OCI-LY3 (cell line): Measurements from ENCODE around the gene TRIM50.
"Not testable (repeated sequence)": the region's sequence is repeated elsewhere in the genome, so short reads cannot be mapped to it uniquely, and the experiment has no call there.

Experiments
- H2AFZ ChIP-seq: fragments of 200-600, 300-600 bp; shearing (Covaris generic); 2 replicates; pipeline ENCODE4 v1.6.0; 2014; ENCODE audit warnings: antibody characterized with exemption, low read depth, low read length
- H3K27ac ChIP-seq: fragments of 200-600, 300-600 bp; sonication (generic); 2 replicates; pipeline ENCODE4 v1.5.1; 2014; ENCODE audit warnings: mild to moderate bottlenecking, low read length, moderate library complexity, mixed read lengths
- H3K27me3 ChIP-seq: fragments of 200-600, 300-600 bp; sonication (generic); 2 replicates; pipeline ENCODE4 v1.6.1; 2014; ENCODE audit warnings: low read depth, low read length, mixed read lengths
- H3K36me3 ChIP-seq: fragments of 200-600, 300-600 bp; sonication (generic); replicated peaks from 2 replicates; pipeline ENCODE3; 2014; ENCODE audit warnings: low read depth, low read length, mixed read lengths
- H3K4me1 ChIP-seq: fragments of 300-600, 200-600 bp; sonication (generic); 2 replicates; pipeline ENCODE4 v1.6.1; 2014; ENCODE audit warnings: low read length, mixed read lengths
- H3K4me2 ChIP-seq: fragments of 200-600, 300-600 bp; sonication (generic); 2 replicates; pipeline ENCODE4 v1.6.1; 2014; ENCODE audit warnings: low read length, mixed read lengths
- H3K4me3 ChIP-seq: fragments of 300-600, 200-600 bp; sonication (generic); 2 replicates; pipeline ENCODE4 v1.5.1; 2014; ENCODE audit warnings: antibody characterized with exemption, mild to moderate bottlenecking, low read length, moderate library complexity
- H3K79me2 ChIP-seq: fragments of 300-600, 200-600 bp; shearing (Covaris generic); 2 replicates; pipeline ENCODE4 v1.6.1; 2014; ENCODE audit warnings: mild to moderate bottlenecking, low read length, mixed read lengths
- H3K9ac ChIP-seq: fragments of 300-600, 200-600 bp; shearing (Covaris generic); 2 replicates; pipeline ENCODE4 v1.6.0; 2014; ENCODE audit warnings: mild to moderate bottlenecking, low read length, moderate library complexity
- H3K9me3 ChIP-seq: fragments of 200-600, 300-600 bp; shearing (Covaris generic); 2 replicates; pipeline ENCODE4 v1.6.1; 2014; ENCODE audit warnings: low read length, mixed read lengths; ENCODE audit not compliant: insufficient read depth
- H4K20me1 ChIP-seq: fragments of 200-600, 300-600 bp; sonication (generic); 2 replicates; pipeline ENCODE4 v1.6.1; 2016; ENCODE audit warnings: low read length, mixed read lengths; ENCODE audit not compliant: insufficient read depth
- CTCF ChIP-seq: fragments of 200-600, 300-600 bp; sonication (generic); IDR thresholded peaks from 2 replicates; pipeline ENCODE4 v1.5.1; 2014; ENCODE audit warnings: antibody characterized with exemption, low read length, low read depth
- EZH2phosphoT487 ChIP-seq: fragments of 200-600 bp; shearing (Covaris generic); IDR thresholded peaks from 2 replicates; pipeline ENCODE4 v1.6.1; 2018; ENCODE audit warnings: antibody characterized with exemption, mixed run types, low read depth

Gene TRIM50

GRCh38 chr7:73308665-73309214 is 19.1 kb downstream of the TRIM50 start, which contains the start of gene NSUN5:
Gene NSUN5, minus strand, starts transcription at chr7:73308826. Its CDS starts 36 bp downstream, at chr7:73308790.
- H3K79me2 ChIP-seq = peaks cover 28% of the 10 kb centered on the region
- H3K36me3 ChIP-seq = peaks cover 2% of the 10 kb centered on the region
- H4K20me1 ChIP-seq = no peaks in the 10 kb centered on the region
- peak within 1 kb of the TSS; percentile 88 for H3K4me2 ChIP-seq
- peaks cover 13% of the 10 kb centered on the region; the same call in 1 of the 2 replicates for H3K4me1 ChIP-seq
- peak within 1 kb of the TSS; percentile 96 for H3K4me3 ChIP-seq
- no peaks in the 10 kb centered on the region for H3K9me3 ChIP-seq
- TF ChIP-seq EZH2phosphoT487 = no peak
- TF ChIP-seq CTCF = no peak
- peak within 1 kb of the TSS; percentile 47; the same call in 1 of the 2 replicates for H2AFZ ChIP-seq
- H3K27me3 ChIP-seq = no peaks in the 10 kb centered on the region
- H3K27ac ChIP-seq = peak within 1 kb of the TSS; percentile 21; the same call in 1 of the 2 replicates
- peak within 1 kb of the TSS; percentile 79 for H3K9ac ChIP-seq

- Histone ChIP-seq H3K36me3 (peaks cover 2% of the 10 kb centered on the region), H3K4me2 (peak overlapping the region; percentile 88), H3K27ac (peak overlapping the region; percentile 21; the same call in 1 of the 2 replicates), H3K79me2 (peaks cover 28% of the 10 kb centered on the region), H3K4me3 (peak overlapping the region; percentile 96), H3K4me1 (peaks cover 13% of the 10 kb centered on the region; the same call in 1 of the 2 replicates), H2AFZ (peak overlapping the region; percentile 47; the same call in 1 of the 2 replicates), H3K27me3 (no peaks in the 10 kb centered on the region), H3K9ac (peak overlapping the region; percentile 79), H3K9me3 (no peaks in the 10 kb centered on the region), H4K20me1 (no peaks in the 10 kb centered on the region)
- TF ChIP-seq CTCF (no peak), EZH2phosphoT487 (no peak)
Observed at GRCh38 chr7:73308074-73308664, 19.7 kb downstream of the TRIM50 start.

- peaks cover 13% of the 10 kb centered on the region; the same call in 1 of the 2 replicates for H3K4me1 ChIP-seq
- H3K27me3 ChIP-seq = no peaks in the 10 kb centered on the region
- H2AFZ ChIP-seq = no peak overlapping the region
- H3K36me3 ChIP-seq = peaks cover 2% of the 10 kb centered on the region
- no peak overlapping the region for H3K9ac ChIP-seq
- H4K20me1 ChIP-seq = no peaks in the 10 kb centered on the region
- H3K9me3 ChIP-seq = no peaks in the 10 kb centered on the region
- H3K4me2 ChIP-seq = peak overlapping the region; percentile 88
- no peak overlapping the region for H3K27ac ChIP-seq
- no peak for TF ChIP-seq CTCF
- no peak for TF ChIP-seq EZH2phosphoT487
- H3K4me3 ChIP-seq = peak overlapping the region; percentile 96
- H3K79me2 ChIP-seq = peaks cover 28% of the 10 kb centered on the region
Observed at GRCh38 chr7:73307436-73307835, 20.4 kb downstream of the TRIM50 start.

- not testable (repeated sequence) for H3K9me3 ChIP-seq, H3K9ac ChIP-seq, H3K27me3 ChIP-seq, H3K4me2 ChIP-seq, H2AFZ ChIP-seq, H4K20me1 ChIP-seq, H3K27ac ChIP-seq, H3K36me3 ChIP-seq, H3K4me3 ChIP-seq
- peaks cover 13% of the 10 kb centered on the region; the same call in 1 of the 2 replicates for H3K4me1 ChIP-seq
- H3K79me2 ChIP-seq = peaks cover 28% of the 10 kb centered on the region
Observed at GRCh38 chr7:73304612-73305387, 23.1 kb downstream of the TRIM50 start.
